IPS-18c (cell line): ENCODE measurements around the gene RNF166.

Experiments
- H3K4me3 ChIP-seq: 2 replicates; pipeline ENCODE4 v1.7.0; 2013; ENCODE audit warnings: low read depth, mild to moderate bottlenecking, low read length, moderate library complexity; ENCODE audit not compliant: insufficient read depth
- H3K9me3 ChIP-seq: one replicate; pipeline ENCODE4 v1.6.1; 2013; ENCODE audit warnings: mild to moderate bottlenecking, low read length, moderate library complexity; ENCODE audit not compliant: control insufficient read depth, insufficient read depth

The RNF166 gene

DNA sequence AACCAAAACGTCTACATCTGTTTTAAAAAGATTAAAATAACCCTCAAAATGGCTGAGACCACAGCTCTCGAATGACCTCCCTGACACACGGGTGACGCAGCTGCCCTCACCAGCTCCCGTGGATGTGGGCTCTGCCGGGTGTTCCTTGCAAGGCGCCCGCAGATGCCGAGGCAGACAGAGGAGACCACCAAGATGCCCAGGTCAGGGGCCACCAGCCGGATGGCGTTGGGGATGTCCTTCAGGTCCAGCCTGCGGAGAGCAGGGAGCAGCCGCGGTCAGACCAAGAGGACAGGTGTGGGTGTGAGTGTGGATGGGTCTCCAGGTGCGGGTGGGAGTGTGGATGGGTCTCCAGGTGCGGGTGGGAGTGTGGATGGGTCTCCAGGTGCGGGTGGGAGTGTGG is 35.2 kb upstream of the RNF166 start:
- no peak overlapping the region for H3K4me3 ChIP-seq
- no peaks in the 10 kb centered on the region for H3K9me3 ChIP-seq

DNA sequence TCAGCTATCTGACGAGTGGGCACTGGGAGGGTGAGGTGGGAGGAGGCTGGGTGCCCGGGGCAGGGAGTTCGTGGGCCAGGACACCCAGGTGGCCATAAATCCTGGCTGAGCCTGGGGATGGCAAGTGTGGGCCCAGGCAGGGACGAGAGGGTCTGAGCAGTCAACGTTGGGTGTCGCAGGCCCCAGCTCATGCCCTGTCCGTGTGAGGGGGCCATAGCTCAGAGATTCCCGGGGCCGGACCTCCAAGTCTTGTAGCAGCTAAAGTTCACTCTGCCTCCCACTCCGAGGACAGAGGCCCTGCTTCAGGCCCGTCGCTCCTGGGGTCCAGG is 34.5 kb upstream of the RNF166 start:
- H3K9me3 ChIP-seq, result no peaks in the 10 kb centered on the region
- no peak overlapping the region for H3K4me3 ChIP-seq

DNA sequence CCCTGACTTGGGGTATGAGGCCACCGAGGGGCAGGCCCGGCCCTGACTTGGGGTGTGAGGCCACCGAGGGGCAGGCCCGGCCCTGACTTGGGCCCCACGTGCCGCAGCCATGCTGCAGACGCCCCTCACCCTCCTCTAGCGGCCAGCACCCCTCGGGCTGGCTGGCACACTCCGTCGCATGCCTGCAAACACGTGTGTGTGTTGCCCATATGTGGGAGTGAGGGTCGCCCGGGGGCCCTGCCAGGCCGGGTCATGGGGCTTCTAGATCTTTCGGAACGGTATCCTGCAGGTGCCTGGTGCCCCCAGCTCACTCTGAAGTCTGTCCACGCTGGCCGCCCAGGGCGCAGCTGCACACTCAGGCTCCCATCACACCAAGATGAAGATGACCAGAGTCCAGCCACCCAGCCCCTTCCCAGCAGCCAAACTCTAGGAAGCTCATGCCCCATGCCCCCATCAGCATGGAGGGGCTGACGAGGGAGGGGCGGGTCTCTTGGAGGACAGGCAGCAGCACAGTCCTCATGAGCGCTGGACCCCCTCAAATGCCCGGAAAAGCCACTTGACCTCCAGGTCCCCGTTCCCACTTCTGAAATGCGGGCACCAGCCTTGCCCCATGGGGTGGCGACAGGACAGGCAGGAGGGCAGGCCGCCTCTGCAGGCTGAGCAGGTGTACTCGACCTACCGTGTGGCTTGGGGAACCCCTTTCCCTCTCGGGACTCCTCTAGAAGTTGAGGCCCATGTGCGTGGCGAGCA is 33.9 kb upstream of the RNF166 start:
- Histone ChIP-seq H3K9me3 (no peaks in the 10 kb centered on the region), H3K4me3 (no peak overlapping the region)

DNA sequence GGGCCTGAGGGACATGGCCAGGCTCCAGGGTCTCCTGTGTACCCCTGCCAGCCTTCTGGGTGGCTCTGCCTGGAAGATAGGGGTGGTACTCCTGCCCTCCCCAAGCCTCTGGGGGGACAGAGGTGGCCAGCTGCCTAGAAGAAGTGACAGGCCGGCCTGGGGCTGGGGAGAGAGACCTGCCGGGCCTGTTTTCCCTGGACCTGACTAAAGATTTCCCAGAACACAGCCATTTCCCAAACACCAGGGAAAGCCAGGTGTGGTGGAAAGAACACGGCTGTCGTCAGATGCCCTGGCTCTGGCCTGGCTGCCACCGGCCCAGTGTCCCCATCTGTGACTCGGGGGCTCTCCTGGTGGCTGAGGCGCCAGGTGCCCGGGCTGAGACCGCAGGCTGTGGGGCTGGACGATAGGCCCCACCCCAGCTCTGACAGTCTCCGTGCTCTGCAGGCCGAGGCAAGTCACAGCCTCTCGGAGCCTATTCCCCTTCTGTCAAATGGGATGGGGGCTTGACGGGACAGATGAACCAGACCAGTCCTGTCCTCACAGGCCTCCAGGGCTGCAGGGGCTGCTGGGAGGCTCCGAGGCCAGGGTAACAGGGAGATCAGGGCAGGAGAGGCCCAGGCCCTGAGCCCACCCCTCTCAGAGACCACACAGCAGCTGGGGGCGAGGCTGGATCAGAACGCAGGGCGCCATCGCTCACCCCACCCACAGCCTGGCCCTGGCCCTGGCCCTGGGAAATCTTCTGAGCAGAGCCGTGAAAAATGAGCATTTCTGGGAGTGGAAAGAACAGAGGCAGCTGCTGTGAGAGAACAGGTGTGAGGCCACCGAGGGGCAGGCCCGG is 33.1 kb upstream of the RNF166 start:
- Histone ChIP-seq H3K4me3 (no peak overlapping the region), H3K9me3 (no peaks in the 10 kb centered on the region)

DNA sequence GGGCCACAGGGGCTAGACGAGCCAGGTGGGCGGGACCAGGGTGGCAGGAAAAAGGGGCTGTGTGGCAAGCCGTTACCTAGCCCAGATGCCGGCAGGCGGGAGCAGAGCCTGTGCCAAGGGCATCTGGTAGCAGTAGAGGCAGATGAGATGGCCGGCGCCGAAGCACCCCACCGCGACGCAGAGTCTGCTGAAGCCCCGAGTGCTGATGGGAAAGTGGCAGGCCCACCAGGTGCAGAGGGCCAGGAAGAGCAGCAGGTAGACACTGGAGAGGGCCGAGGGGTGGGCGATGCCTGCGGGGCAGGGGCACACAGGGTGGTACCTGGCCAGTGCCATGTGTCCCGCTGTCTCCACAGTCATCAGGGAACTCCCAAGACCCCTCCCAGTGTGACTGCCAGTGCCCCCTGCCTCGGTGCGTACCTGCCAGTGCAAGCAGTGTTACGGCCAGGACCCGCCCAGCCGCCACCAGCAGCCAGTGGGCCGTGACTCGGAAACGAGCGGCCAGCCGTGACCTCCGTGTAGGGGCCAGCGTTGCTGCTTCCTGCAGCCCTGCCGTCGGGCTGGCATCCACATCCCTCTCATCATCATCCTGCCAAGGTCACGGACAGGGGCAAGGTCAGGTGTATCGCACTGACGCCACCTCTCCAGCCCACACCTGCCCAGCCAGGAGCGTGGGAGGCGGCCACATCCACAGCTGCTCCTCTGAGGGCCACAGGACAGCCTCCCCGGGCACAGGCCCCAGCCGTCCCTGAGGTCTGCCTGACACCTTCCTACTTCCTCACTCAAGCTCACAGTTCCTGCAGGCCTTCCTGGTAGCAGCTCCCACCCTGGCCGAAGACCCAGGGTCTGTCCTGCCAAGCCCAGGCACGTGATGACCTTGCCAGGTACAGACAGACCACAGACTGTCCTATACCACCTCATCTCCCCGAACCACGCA is 32.2 kb upstream of the RNF166 start:
- no peak overlapping the region for H3K4me3 ChIP-seq
- no peaks in the 10 kb centered on the region for H3K9me3 ChIP-seq

DNA sequence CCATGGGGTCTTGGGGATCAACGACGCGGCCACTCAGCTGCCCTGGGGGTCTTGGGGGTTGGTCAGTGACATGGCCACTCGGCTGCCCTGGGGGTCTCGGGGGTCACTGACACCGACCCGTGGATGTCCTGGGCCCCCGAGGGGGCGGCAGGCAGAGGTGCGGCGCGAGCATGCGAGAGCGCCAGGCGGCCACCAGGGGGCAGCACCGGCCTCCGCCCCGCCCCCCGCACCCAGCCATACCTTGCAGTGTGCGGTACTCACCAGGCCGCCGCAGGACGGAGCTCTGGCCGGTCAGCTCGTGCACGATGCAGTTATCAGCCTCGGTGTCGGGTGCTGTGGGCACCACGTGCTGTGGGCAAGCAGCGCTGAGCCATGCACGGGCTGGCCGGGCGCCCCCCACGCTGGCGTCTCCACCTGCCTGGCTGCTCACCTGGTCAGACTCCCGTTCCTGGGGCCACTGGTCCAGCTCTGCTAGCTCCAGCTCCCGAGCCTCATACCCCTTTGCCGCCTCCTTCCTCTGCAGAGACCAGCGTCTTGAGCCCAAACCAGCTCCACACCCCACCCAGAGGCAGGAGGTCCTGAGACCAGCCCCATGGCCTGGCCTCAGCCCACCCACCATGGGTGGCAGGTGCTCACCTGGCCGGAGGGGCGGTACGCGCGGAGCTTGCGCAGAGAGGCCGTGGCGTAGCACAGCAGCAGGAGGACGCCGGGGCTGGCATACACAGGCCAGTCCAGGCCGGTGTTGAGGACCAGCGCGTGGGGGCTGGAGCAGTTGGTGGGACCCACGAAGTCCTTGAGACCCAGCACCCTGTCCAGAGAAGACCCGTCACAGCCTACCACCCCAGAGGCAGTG is 31.3 kb upstream of the RNF166 start:
- no peak overlapping the region for H3K4me3 ChIP-seq

DNA sequence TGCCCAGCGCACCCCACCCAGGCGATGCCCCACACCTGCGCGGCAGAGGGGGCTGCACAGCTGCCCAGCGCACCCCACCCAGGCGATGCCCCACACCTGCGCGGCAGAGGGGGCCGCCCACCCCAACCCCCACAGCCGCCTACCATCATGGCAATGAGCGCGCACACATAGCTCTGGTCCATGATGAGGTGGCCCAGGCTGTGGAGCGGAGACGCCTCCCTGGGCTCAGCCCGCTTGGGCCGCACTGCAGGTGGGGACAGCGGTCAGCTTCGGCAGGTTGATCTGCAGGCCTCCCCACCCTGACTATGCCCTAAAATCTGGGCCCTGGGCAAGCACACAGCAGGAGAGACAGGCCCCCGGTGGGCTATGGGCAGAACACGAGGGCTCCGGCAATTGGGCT is 30.3 kb upstream of the RNF166 start:
- no peaks in the 10 kb centered on the region for H3K9me3 ChIP-seq
- no peak overlapping the region for H3K4me3 ChIP-seq

More for the DNA sequence above, 31.3 kb upstream of the RNF166 start:
- H3K9me3 ChIP-seq, result no peaks in the 10 kb centered on the region

DNA sequence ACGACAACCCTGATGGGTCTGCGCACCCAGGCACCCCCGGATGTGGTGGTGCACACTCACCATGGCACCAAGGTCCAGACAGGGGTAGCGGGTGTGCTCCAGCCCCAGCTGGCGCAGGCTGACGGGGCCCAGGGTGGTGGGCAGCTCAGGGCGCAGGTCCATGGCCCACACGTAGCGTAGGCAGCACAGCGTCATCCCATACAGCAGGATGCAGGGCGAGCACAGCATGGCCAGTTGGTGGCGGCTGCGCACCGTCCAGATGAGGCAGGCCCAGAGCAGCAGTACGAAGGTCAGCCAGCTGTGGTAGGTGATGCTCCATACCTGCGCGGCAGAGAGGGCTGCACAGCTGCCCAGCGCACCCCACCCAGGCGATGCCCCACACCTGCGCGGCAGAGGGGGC is 29.9 kb upstream of the RNF166 start:
- Histone ChIP-seq H3K9me3 (no peaks in the 10 kb centered on the region), H3K4me3 (no peak overlapping the region)

DNA sequence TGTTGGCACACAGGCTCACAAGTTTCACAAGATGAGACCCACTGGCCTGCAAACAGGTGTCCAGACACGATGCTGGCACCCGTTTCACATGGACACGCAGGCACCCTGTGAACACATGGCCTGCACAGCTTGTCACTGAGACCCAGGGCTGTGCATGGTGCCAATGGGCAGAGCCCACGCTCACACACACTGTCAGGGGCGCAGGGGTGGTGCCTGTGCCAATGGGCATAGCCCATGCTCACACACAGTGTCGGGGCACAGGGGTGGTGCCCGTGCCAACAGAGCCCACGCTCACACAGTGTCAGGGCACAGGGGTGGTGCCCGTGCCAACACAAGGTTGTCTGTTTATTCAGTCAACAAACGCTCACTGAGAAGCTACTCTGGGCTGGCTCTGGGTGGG is 29.4 kb upstream of the RNF166 start:
- no peak overlapping the region for H3K4me3 ChIP-seq
- no peaks in the 10 kb centered on the region for H3K9me3 ChIP-seq

DNA sequence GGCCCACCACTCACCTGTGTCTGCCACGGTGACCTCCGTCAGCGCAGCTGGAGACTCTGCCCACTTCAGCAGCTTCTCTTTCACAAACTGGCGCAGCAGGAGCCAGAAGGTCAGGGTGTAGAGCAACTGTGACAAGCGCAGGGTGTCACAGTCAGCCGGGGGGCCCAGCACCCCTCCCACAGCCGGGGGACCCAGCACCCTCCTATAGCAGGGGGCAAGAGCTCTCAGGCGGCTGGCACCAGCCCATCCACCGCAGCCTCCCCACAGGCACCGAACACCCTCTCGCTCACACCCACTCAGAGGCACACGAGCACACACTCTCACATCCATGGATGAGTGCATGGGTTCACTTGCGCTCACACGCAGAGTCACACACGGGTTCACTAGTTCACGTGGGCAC is 28.9 kb upstream of the RNF166 start:
- Histone ChIP-seq H3K9me3 (no peaks in the 10 kb centered on the region), H3K4me3 (no peak overlapping the region)

DNA sequence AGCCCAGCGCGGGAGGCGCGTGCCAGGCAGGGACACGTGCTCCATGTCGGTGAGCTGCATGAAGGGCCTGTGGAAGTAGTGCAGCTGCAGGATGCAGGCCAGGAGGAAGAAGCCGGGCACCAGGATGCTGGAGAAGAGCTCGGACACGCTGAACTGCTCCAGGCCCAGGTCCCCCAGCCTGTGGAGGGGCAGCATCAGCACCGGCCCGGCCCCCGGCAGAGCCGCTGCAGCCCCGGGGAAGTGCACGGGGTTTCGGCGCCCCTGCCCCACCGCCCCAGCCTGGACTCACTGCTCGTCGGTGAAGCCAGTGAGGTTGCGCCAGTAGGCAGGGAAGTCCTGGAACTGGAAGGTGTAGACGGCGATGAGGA is 28.1 kb upstream of the RNF166 start:
- H3K9me3 ChIP-seq, result no peaks in the 10 kb centered on the region
- no peak overlapping the region for H3K4me3 ChIP-seq

DNA sequence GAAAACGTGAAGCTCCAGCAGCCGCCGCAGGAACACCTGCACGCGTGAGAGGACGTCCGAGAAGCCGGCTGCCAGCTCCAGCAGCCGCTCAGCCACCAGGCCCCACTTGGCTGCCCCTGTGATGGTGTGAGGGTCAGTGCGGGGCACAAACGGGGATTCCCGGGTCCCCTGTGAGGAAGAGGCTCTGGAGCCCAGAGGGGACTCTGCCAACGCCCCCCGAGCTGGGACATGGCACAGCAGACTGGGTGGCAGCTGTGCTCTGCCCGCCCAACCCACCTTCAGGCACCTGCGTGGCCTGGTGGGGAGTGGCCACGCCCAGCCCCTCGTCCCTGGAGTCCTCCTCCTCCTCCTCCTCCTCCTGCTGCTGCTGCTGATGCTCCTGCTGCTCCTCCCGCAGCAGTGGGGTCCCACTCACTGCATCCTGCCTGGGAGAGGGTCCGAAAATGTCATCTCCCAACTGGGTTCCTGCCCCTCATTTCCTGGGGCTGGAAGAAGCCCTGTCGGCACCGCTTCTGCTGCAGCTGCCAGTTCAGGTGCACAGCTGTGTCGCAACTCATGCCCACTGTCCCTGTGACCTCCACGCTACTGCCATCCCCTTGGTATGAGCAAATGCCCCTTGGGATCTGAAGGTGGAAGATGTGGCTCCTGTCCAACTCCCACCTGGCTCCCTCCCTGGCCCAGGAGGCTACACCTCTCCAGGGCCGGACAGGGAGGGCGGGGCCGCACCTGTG is 27.6 kb upstream of the RNF166 start:
- Histone ChIP-seq H3K4me3 (no peak overlapping the region), H3K9me3 (no peaks in the 10 kb centered on the region)

DNA sequence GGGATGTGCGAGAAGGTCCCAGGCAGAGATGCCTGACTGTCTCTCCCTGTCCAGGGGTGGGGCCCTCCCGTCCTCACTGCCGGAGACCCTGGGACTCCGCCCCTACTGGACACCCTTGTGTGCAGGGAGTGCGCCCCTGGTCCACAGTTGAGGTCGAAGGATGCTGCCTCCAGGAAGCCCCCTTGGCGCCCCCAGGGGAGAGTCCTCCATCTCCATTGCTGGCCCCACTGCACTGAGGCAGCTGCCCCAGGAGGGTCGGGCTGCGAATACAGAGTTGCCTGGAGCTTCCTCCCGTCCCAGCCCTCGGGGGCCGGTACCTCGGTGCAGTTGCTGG is 26.7 kb upstream of the RNF166 start:
- no peaks in the 10 kb centered on the region for H3K9me3 ChIP-seq

DNA sequence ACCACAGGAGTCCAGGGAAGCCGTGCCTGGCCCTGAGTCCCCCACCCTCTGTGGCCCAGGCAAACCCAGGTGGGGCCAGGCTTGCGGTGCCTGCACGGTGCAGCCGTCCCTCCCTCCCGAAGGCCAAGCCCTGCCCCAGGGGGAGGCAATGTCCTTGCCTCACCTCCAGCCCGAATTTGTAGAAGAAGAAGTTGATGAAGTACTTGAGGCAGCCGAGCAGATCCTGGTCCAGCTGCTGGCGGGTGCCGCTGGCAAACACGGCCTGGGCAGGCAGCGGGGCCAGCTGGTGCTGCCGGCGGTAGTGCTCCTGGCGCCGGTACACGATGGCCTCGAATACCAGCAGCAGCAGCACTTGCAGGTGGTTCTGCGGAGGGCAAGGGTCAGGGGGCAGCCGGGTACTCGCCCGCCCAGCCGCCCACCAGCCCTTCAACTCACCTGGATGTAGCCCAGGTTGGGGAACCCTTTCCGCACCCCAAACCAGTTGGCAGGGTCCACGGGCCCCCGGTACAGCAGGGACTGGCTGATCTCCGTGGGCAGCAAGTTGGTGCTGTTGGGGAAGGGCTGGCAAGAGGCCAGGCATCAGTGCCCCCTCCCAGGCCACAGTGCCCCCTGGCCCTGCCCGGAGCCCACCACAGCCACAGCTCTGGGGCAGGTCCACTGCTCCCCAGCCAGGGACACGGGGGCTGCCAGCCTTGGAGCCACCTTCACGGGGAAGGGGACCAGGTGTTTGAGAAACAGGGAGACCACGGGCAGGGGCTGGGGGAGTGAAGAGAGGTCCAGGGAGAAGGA is 26.2 kb upstream of the RNF166 start:
- H3K9me3 ChIP-seq, result no peaks in the 10 kb centered on the region
- no peak overlapping the region for H3K4me3 ChIP-seq

More for the DNA sequence above, 26.7 kb upstream of the RNF166 start:
- H3K4me3 ChIP-seq, result no peak overlapping the region

DNA sequence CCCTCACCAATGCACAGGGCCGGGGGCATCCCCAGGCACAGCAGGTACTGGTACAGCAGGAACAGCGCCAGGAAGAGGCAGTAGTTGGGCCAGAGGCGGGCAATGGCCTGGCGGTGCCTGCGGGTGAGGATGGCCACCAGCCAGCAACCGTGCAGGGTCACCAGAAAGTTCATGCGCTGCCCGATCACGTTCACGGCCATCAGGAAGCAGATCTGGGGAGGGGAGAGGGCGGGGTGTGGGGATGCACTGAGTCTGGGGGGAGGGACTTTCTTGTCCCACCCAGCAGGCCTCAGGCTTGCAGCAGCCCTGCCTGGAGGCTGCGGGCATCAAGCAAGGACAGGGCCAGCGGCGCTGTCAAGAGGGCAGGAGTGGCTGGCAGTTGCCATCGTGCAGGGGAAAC is 25.5 kb upstream of the RNF166 start:
- Histone ChIP-seq H3K4me3 (no peak overlapping the region), H3K9me3 (no peaks in the 10 kb centered on the region)
